Pulmonary artery endothelial cell (primary cell): ENCODE measurements around the gene RFT1. TPM values are rescaled to one million over a fixed set of nuclear protein-coding genes. Genes with fewer than 3 reads are reported as not detected.

ENCODE experiments used
- DNase-seq: peaks from one replicate; pipeline ENCODE4 v3.0.0-alpha.2; 2011; ENCODE audit warnings: low read depth, low spot score
- total RNA-seq: library from RNA; depleted of rRNA; stranded (reverse); fragments of >200 nt; gene quantifications from 2 replicates; pipeline ENCODE4 v1.2.3, GENCODE V29; 2014

The RFT1 gene
- total RNA-seq, 1 donor from 2014 or later: 25.3 TPM

DNA sequence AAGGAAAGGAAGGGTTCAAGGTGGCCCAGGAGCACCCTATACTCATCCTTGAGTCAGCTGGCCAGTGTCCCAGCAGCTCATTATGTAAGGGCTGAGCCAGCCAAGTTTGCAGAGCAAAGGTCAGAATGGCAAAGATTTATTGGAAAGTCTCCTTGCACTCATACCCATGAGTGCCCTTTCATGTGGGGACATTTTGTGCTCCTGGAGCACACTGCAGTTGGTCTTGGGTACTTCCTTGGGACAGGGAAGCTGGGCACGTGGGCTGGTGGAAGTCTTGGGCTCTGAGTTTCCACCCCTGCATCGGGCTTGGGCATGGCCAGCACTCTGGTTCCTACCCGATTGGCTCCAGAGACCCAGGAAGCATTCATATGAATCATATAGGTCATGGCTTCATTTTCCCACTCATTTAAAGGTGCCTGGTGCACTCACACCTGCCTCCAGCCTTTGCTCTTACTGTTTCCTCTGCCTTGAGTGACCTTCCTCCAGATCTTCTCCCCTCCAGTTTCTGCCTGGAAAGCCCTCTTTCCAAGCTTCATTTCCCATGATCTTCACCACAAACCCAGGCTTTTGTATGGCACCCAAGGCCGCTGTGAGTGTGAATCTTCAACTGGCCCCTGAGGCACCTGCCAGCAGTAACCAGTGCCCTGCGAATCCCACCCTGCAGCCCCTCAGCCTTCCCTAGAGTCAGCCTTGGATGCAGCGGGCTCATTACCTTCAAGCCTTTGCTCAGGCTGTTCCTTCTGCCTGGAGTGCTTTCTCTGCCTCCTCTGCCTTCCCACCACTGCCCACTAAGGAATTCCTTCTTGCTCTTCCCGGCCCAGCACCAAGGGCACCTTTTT, 20.2 kb upstream of the RFT1 start:
- DNase-seq: no peak

DNA sequence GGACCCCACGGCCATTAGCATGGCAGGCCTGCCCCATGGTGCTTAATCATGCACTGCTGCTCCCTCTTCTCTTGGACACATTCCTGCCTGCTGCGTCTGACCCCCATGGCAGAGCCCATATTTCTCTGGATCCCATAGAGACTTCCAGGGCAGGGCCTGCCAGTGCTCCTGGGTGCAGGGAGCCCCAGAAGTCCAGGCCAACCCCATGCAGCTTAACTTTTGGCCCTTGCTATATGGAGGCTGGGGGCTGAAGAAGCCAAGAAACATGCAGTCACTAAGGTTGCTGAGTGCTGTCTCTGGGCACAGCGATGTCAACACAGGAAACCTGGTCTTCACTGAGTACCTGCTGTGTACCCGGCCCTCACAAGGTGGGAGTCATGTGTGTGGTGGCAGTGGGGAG, 19.5 kb upstream of the RFT1 start:
- DNase-seq: no peak

DNA sequence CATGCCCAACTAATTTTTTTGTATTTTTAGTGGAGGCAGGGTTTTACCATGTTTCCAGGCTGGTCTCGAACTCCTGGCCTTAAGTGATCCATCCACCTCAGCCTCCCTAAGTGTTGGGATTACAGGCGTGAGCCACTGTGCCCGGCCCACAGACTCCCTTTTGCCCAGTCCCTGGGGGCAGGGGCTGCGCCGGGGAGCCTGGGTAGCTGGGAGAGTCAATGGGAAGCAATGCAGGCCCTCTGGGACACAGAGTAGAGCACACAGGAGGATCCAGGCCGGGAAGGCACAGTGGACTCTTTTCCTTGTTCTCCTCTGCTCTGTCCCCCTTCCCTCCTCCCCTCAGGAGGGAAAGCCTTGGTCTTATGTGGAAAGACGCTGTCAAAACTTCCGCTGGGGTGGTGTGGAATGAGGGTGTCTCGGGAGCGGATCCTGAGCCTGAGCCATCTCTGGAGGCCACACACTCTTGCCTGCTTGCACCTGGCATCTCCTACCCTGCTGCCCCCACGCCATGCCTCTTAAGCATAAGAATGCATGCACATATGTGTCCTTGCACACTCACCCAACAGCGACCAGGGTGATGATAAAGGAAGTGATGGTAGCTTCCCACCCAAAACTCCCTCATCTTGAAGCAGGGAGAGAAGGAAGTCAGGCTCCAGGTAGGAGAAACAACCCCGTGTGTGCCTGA, 18.9 kb upstream of the RFT1 start:
- DNase-seq: no peak

DNA sequence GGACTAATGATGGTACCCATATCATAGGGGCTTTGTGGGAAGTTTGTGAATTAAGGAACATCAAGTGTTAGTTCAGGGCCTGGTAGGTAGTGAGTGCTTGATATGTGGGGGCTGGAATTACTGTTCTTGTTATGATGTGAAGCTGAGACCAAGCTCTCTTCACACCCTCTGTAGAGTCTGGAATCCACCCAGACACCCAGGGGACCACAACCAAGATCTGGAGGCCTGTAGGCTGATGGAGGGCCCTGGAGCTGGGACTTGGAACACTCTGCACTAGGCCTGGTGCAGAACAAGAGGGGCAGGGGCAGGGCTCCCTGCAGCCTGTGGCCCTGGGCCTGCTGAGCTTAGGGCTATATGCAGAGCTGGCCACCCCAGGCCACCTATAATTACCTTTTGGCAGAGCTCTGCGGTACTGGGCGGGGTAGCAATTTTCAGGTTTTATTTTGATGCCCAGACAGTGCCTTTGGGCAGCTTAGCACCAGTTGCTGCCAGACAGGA, 17.7 kb upstream of the RFT1 start:
- no peak for DNase-seq

DNA sequence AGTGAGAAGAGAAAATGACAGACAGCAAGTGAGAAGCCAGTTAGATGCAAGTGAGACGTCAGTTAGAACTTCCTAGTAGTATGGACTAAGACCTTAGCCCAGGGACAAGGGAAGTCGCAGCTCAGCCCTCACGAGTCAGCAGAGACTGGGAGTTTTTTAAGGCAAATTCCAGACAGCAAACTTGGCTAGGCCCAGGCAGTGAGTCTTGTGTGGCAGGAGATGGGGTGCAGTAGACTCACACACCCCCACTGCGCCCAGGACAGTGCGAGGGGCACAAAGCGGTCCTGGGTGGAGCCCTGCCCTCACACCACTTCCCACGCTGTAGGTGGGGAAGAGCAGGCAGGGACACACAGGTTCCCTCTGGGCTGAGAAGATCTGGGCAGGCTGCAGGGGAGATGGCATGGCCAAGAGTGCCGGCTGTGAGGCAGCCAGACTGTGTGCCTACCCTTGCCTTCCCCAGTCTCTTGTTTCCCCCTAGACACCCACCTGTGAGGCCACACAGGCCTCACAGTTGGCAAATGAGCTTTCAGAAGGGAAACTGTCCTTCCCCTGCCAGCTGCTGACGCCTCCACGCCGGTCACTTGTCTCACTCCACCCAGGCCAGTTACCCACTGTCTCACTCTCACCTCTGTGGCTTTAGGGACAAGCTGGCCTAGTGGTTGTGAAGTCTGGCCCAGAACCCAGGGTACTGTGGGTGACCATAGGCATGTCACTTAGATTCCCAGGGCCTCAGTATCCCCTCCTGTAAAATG, 17.1 kb upstream of the RFT1 start:
- DNase-seq: no peak

DNA sequence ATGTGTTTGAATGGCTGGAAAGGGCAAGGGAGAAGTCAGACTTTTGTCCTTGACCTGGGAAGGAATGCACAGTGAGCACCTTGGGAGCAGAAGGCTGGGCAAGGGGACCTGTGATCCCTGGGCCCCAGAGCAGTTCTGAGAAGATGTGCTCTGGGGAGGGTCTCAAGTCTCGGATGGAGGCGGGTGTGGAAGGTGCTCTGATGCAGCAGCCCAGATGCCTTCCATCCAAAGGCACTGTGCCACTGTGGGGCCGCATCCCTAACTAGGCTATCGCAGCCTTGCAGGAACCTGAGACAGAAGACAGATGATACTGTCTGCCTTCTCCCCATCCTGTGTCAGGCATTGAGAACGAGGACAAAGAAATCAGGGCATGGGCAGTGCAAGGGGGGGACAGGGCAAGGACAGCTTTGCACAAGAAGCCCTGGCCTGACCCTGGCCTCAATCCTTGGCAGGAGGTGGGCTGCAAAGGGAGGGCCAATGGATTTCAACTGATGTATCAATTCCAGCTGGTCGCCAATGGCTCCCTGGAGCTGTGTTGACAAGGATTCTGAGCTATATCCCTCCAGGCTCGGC, 16.2 kb upstream of the RFT1 start:
- no peak for DNase-seq

DNA sequence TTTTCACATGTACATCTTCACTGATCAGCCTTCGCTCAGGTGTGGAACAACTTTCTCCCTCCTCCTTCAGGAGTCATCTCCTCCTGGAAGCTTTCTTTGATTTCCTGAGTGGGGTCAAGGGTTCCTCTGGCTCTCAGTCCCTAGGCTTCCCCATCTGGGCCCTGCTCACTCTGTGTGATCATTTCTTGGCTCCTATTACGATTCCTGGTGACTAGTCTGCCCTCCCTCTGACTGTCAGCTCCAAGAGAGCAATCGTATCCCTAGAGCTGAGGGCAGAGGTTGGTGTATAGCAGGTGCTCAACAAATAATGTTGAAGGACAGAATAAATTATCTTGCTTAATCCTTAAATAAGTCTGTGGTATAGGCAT, 15.5 kb upstream of the RFT1 start:
- DNase-seq: no peak

DNA sequence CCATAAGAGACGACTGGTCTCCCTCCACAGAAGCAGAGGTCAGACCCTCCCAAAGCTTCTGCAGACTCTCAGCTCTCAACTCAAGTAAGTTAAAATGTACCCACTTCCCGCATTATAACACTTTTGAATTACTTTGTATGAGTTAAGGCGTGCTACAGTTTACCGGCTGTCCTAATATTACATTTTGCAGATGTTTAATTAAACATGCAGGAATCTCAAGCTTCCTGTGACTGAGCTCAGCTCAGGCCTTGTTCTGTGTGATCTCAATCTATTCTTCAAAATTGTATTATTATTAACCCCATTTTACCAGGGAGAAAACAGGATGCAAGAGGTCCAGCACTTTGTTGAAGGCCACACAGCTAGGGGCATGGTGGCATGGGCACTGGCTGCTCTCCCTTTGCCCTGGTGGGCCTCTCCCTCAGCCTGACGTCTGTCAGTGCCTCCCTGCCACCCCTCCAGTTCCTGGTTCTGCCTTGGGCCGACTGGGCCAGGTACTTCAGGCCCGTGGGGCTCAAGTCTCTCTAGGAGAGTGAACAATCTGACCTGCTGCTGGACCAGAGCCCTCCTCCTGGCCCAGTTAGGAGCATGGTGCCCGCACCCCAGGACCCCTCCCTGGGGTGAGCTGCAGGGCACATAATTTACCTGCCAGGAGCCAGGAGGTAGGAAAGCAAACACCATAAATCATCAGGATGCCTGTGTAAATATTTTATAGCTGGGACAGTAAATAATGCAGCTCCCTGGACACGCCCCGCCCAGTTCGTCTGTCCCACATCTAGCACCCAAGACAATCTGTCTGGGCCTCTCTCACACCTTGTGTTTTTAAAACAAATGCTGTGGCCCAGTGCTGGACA, 14.9 kb upstream of the RFT1 start:
- DNase-seq: no peak

DNA sequence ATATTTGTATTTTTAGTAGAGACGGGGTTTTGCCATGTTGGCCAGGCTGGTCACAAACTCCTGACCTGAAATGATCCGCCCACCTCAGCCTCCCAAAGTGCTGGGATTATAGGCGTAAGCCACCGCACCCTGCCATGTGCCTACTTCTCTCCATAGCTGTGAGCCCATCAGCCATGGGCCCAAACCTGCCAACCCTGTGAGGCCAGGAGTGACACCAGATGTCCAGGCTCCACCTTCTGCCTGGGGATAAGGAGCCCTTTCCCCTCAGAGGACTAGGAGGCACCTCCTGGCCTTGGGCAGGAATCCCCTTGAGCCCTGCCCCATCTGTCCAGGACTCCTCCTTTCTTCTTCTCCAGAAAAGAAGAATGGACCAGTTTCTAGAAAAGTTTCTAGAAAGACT, 14.2 kb upstream of the RFT1 start:
- DNase-seq: no peak

DNA sequence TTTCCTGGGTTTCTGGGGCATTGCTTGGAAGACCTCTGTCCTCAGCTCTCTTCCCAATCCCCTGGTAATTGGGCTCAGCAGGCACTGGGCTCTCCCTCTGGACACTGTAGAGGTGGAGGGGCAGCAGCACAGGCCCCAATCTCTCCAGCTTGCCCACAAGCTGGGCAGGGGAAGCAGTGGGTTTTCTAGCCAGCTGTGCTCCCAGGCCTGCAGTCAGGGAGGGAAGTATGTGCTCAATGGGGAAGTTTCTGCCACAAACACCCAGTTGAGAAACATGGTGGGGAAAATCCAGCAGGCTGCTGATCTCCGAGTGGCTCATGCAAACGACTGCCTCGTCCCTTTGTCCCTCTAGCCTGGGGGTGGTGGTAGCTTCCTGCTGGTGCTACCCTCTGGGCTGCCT, 12.8 kb upstream of the RFT1 start:
- DNase-seq: no peak

DNA sequence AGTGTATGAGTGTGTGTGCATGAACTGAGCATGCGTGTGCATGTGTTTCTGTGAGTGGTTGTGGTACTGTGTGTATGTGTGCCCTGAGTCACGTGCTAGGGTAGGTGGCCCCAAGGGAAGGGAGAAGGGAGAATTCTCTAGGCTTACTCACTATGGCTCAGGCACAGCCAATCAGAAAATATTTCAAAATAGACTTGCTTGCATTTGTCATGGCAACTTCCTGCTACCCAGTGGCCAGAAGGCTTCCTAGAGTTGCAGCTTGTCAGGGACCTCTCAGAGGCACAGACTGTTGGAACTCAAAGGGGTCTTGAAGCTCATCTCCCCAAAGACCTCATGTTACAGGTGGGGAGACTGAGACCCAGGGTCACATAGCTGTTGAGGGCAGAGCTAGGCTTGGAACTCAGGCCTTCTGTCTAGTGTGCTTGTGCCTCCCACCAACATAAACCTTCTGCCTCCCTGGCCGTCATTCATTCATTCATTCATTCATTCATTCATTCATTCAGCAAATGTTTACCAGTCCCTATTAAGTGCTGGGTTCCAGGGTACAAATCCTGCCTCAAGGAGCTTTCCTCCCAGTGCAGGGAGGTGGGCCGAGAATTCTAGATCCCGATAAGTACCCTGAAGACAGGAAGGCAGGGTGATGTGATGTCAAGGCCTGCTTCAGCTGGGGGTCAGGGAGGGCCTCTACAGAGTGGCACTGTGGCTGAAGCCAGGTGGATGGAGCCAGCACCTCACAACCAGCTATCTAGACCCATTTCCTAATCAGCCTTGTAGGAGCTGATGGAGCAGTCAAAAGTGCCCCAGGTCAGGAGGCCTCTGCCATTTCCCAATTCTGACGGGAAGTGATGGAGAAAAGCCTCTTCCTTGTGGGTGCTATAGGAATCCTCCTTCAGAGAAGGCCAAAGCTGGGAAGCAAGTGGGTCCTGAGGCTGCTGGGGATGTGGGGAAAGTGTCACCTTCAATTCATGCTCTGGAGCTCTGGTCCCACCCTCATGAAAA, 10.9 kb upstream of the RFT1 start:
- no peak for DNase-seq

DNA sequence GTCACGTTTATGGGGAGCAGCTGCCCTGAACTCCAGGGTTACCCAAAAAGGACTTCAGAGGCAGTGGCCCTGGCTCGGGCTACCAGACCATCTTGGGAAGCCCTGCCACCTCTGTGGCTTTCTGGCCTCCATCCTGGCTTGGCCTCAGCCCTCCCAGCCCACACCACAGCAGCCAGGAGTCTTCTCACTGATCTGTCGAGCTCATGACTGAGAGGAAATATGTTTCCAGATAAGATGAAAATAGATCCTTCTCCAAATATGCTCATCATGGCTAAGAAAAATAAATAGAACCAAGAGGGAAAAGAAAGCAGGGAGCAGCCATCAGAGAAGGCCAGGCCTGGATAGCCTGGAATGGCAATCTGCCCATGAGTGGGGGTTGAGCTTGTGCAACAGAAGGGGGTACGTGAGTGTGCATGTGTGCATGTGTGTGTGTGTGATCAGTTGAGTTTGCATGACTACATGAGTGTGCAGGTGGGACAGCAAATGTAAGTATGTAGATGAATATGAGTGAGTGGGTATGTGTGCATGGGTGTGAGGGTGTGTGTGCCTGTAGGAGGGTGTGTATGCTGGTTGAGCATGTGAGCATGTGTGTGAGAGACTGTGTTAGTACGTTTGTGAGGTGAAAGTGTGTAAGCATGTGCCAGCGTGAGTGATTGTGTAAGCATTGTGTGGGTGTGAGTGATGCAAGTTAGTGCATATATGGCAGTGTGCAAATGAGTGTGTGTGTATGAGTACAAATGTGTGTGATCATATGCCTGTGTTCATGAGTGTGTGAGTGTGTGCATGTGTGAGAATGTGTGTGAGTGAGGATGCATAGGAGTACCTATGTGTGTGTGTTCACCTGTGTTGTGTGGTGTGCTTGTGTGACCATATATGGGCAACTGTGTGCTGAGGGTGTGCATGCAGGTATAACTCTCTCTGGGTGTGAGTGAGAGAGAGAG, 9.9 kb upstream of the RFT1 start:
- DNase-seq: no peak

DNA sequence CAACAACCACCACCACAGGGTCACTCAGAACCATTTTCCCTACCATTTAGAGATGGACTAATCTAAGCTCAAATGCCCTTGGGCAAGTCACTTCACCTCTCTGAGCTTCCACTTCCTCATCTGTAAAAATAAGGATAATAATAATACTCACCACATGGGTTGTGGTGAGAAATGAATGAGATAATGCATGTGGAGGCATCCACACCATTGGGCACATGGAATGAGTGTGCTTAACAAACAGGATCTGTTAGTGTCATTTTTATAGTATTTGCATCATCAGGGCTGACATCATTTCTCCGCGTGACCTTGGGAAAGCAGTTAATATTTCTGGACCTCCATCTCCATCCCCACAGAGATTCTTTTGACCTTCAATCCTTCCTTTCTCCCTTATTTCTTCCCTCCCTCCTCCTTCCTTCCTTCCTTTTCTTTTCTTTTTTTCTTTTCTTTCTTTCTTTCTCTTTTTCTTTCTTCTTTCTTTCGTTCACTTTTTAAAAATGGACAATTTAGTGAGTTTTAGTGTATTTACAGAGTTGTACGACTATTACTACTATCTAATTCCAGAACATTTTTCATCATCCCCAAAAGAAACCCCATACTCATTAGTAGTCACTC, 7.7 kb upstream of the RFT1 start:
- DNase-seq: no peak

DNA sequence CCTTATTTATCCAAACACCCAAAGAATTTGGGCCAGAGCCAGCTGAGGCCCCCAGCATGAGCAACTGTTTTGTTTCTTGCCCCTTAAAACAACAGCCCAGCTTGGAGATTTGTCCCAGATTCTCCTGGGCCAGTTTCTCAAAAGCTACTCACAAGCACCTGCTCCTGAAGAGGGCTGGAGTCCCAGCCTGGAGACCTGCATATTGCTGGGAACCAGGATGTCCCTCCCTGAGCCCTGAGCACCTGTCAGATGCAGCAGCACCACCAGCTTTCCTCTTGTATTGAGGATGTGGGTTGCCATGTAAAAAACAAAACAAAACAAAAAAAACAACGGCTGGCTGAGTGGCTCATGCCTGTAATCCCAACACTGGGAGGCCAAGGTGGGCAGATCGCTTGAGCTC, 7.0 kb upstream of the RFT1 start:
- no peak for DNase-seq

DNA sequence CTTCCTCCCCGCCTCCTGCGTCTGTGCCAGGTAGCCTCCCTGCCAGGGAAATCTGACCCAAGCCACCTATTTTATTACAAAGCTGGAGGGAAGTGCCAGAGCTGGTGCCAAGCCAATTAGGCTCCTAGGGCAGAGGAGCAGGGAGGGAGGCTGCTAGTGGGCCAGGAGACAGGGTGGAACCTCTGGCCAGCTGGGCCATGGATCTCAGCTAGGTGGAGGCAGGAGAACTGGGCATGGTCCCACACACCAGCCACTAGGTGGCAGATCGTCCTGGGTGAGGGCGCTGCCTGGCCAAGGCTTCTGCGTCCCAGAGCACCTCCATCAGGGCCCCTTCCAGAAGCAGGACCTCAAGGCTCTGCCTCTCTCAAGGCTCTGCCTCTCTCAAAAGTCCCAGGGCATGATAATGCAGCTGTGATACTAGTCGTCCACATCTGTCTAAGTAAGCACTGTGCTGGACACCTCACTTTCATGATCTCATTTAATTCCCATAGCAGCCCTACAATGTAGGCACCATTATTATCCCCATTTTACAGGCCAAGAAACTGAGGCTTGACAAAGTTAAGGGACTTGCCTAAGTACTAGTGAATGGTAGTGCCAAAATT, 4.5 kb upstream of the RFT1 start:
- DNase-seq: peak; percentile 30

DNA sequence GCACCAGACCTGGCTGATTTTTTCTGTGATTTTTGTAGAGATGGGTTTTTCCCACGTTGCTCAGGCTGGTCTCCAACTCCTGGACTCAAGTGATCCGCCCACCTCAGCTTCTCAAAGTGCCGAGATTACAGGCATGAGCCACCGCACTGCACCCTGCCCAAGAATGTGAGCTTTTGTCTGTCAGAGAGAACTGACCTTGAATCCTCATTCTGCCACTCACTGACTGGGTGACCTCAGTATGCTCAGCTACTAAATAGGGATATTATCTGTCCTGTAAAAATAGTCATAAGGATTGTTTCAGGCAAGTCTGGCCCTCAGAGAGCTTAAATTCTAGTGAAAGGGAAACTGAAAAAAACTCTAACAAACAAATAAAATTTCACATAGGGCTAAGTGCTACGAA, 2.1 kb upstream of the RFT1 start:
- no peak for DNase-seq

DNA sequence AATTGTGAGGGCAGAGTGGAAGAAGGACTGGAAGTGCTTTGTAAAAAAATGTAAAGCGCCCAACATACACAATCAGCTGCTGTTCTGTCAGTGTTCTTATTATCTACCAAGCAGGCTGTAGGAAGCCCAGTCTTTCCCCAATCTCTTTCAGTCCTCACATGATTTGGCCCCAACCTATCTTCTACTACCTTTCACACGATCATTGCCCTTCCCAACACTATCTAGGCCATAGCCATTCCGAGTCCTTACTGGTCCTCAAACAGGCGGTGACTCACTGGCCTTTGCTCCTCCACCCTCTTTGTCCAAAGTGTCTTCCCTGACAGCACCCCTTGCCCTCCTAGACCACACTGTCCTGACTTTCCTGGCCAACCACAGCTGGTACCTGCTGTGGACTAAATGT, 861 bp upstream of the RFT1 start:
- no peak for DNase-seq

DNA sequence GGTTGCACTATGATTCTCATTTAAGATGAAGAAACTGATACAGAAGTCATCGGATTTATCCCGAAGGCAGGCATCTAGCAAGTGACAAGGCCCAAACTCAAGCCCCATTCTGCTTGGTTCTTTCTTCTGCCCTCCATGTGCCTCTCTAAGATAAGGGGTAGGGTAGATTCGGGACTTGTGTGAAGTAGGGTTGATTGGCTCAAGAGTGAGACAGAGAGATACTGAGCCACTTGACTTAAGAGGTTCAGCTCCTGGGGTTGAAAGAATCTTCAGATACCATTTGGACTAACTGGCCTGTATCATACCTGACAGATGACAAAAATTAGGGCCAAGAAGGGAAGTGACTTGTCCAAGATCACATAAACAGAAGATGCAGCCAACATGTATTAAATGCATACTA, 891 bp downstream of the RFT1 start:
- DNase-seq: no peak
